Ascending aorta (tissue), 2 donors: ENCODE results near the gene TMEM253. TPM values are rescaled to one million over a fixed set of nuclear protein-coding genes. Genes with fewer than 3 reads are reported as not detected.

Experiments
- DNase-seq, 2 donors: peaks; one replicate each; pipeline ENCODE4 v3.0.0-alpha.2; 2019; ENCODE audit warnings: low spot score in 2 of 2
- H3K27ac ChIP-seq, 2 donors: fragments of 200-600 bp; sonication (generic); one replicate each; pipeline ENCODE4 v1.5.1; 2016 to 2017; ENCODE audit warnings: mild to moderate bottlenecking in 1 of 2
- H3K27me3 ChIP-seq: fragments of 200-600 bp; sonication (generic); one replicate; pipeline ENCODE4 v1.5.1; 2017
- H3K36me3 ChIP-seq, 2 donors: fragments of 200-600 bp; sonication (generic); one replicate each; pipeline ENCODE4 v1.5.1; 2016
- H3K4me1 ChIP-seq, 2 donors: fragments of 200-600 bp; sonication (generic); one replicate each; pipeline ENCODE4 v1.5.1; 2016 to 2017; ENCODE audit warnings: mild to moderate bottlenecking in 1 of 2
- H3K4me3 ChIP-seq, 2 donors: fragments of 200-600 bp; sonication (generic); one replicate each; pipeline ENCODE4 v1.5.1; 2016 to 2017; ENCODE audit warnings: mild to moderate bottlenecking in 1 of 2
- H3K9me3 ChIP-seq, 2 donors: fragments of 200-600 bp; sonication (generic); one replicate each; pipeline ENCODE4 v1.5.1; 2016
- CTCF ChIP-seq, 3 experiments: fragments of 200-600 bp in 2 of 3; fragments of 450-650 bp in 1 of 3; sonication (generic) in 2 of 3; IDR thresholded peaks; one replicate each; pipeline ENCODE4 v1.5.1; 2016 to 2019; ENCODE audit warnings: antibody characterized with exemption in 3 of 3, mild to moderate bottlenecking in 1 of 3, moderate library complexity in 1 of 3
- intact Hi-C: fragments of 100-400 bp; cut with DNase I; formaldehyde crosslinking; loops from one replicate; pipeline ENCODE4 v1.15.1; 2023
- total RNA-seq: library from RNA; depleted of rRNA; stranded (reverse); fragments of >200 nt; gene quantifications from one replicate; pipeline ENCODE4 v1.1.0, GENCODE V29; 2016

TMEM253 gene
- total RNA-seq, 1 donor from 2014 or later: not detected

DNA sequence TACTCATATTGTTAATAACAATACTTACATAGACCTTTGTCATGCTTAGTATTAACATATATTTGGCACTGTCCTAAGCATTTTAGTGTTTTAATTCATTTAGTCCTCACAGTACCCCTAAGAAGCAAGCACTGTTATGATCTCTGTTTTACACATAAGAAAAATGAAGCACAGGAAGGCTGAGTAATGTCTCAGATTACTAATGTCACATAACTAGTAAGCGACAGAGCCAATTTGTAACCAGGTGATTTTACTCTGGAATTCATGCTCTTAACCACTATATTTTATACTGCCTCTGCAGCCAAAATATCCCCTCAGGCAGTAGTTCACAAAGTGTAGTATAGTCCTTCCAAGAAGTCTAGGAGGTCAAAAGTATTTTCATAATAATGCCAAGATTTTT is 20.3 kb downstream of the TMEM253 start:
- H3K4me1 ChIP-seq: no peaks in the 10 kb centered on the region
- intact Hi-C loops: no loop called here
- no peak for TF ChIP-seq CTCF (IDR thresholded peaks at IDR 0.05)

DNA sequence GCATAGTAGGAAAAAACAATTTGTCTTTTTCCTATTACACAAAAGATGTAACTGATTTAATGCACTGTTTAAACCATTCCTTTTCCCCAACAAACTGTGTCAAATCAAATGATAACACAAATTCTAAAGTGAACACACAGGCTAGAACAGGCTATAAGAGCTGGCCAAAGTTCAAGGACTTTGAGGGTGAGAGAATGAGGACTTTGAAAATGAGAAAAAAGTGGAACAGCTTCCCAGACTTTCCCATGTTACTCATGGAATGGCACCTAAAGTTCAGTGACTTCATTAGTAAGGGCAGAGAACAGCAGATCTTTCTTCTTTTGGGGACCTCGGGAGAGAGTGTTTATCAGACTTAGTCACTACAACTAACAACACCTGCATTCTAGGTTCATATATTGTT is 22.6 kb downstream of the TMEM253 start:
- H3K36me3 ChIP-seq: no peaks in the 10 kb centered on the region
- TF ChIP-seq CTCF (IDR thresholded peaks at IDR 0.05): no peak
- no peaks in the 10 kb centered on the region for H3K9me3 ChIP-seq
- H3K27ac ChIP-seq: no peak overlapping the region
- no peaks in the 10 kb centered on the region for H3K4me1 ChIP-seq
- no peak overlapping the region for H3K4me3 ChIP-seq
- intact Hi-C loops: no loop called here
- DNase-seq: no peak
- no peaks in the 10 kb centered on the region for H3K27me3 ChIP-seq

More for the DNA sequence above, 20.3 kb downstream of the TMEM253 start:
- H3K9me3 ChIP-seq: no peaks in the 10 kb centered on the region
- no peak for DNase-seq
- H3K27me3 ChIP-seq: no peaks in the 10 kb centered on the region
- H3K36me3 ChIP-seq: no peaks in the 10 kb centered on the region
- no peak overlapping the region for H3K27ac ChIP-seq
- H3K4me3 ChIP-seq: no peak overlapping the region

GRCh38 chr14:21133901-21134300 is 33.0 kb downstream of the TMEM253 start:
- Histone ChIP-seq H3K27ac (no peak overlapping the region), H3K36me3 (no peaks in the 10 kb centered on the region), H3K4me1 (no peaks in the 10 kb centered on the region), H3K27me3 (no peaks in the 10 kb centered on the region), H3K9me3 (peaks cover 0 to 4% of the 10 kb centered on the region in 2 donors), H3K4me3 (no peak overlapping the region)
- intact Hi-C loops: no loop called here
- no peak for DNase-seq
- no peak for TF ChIP-seq CTCF (IDR thresholded peaks at IDR 0.05)

GRCh38 chr14:21136024-21136423 is 35.2 kb downstream of the TMEM253 start:
- no peak overlapping the region for H3K27ac ChIP-seq
- H3K27me3 ChIP-seq: no peaks in the 10 kb centered on the region
- H3K9me3 ChIP-seq: peaks cover 0 to under 1% of the 10 kb centered on the region in 2 donors
- intact Hi-C loops: no loop called here
- no peaks in the 10 kb centered on the region for H3K36me3 ChIP-seq
- peak in 2 of 3 experiments; percentile 42 to 51 for TF ChIP-seq CTCF (IDR thresholded peaks at IDR 0.05)
- no peaks in the 10 kb centered on the region for H3K4me1 ChIP-seq
- DNase-seq: no peak
- no peak overlapping the region for H3K4me3 ChIP-seq

DNA sequence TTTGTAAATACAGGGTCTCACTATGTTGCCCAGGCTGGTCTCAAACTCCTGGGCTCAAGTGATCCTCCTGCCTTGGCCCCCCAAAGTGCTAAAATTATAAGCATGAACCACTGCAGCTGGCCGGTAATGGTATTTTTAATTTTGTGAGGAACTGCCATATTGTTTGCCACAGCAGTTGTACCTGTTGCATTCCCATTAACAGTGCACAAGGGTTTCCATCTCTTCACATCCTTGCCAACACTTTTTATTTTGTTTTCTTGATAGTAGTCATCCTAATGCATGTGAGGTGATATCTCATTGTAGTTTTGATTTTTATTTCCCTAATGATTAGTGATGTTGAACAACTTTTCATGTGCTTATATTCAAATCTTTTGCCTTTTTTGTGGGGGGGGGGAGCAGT is 41.5 kb downstream of the TMEM253 start:
- no peaks in the 10 kb centered on the region for H3K4me1 ChIP-seq
- peaks cover 0 to 8% of the 10 kb centered on the region in 2 donors for H3K9me3 ChIP-seq
- no peak for DNase-seq
- no peak for TF ChIP-seq CTCF (IDR thresholded peaks at IDR 0.05)
- H3K27ac ChIP-seq: no peak overlapping the region
- no peak overlapping the region for H3K4me3 ChIP-seq
- H3K36me3 ChIP-seq: no peaks in the 10 kb centered on the region
- intact Hi-C loops: no loop called here
- no peaks in the 10 kb centered on the region for H3K27me3 ChIP-seq

- Histone ChIP-seq H3K27me3 (no peaks in the 10 kb centered on the region), H3K36me3 (no peaks in the 10 kb centered on the region), H3K4me3 (no peak overlapping the region), H3K4me1 (no peaks in the 10 kb centered on the region), H3K27ac (no peak overlapping the region), H3K9me3 (peaks cover 0 to 8% of the 10 kb centered on the region in 2 donors)
- intact Hi-C loops: no loop called here
- DNase-seq: no peak
- no peak for TF ChIP-seq CTCF (IDR thresholded peaks at IDR 0.05)
Observed at GRCh38 chr14:21145437-21145836, 44.6 kb downstream of the TMEM253 start.
